Parietal lobe (tissue), 2 donors: Measurements from ENCODE around the gene ZNF723. TPM values are rescaled to one million over a fixed set of nuclear protein-coding genes. Genes with fewer than 3 reads are reported as not detected.

Experiments
- small RNA-seq: library from RNA; depleted of rRNA; stranded (forward); fragments of <200 nt; gene quantifications from one replicate; pipeline ENCODE3, GENCODE V24; 2014; ENCODE audit warnings: low replicate concordance
- total RNA-seq: library from RNA; depleted of rRNA; stranded (reverse); fragments of >200 nt; gene quantifications from one replicate; pipeline ENCODE4 v1.2.3, GENCODE V29; 2014

Gene ZNF723
- total RNA-seq: not detected

DNA sequence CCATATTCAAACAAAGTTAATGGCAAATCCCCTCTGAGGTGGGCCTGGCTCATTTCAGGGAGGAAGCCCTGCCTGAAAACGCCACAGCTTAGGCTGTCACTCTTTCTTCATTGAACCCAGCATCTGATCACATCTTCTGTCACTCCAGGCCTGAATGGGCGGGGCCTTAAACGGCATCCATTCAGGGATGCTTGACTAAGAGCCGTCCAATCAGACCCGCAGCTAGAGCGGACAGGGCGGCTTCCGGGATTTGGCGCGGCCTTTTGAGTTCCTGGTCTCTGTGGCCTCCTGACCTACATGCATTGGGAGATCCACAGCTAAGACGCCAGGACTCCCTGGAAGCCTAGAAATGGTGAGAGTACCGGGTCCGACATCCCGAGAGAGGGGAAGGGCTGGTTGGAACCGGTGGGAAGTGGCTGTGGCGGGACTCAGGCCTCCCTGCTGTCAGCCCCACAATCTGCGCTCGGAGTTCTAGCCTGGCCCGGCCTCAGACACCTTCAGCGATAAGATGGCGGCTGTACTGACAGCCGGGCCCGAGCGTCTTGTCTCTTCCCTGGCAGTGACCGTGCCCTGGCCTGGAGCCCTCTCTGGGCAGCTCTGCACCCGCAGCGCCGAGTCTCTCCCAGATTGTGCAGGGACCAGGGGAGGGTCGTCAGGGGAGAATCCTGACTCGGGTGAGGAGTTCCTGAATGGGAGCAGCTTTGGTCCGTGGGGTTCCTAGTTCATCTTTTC is at the start of gene ZNF723:
TSS of gene ZNF723 (plus strand) at position 261 of the 732 bp plus-strand sequence. CDS start at position 350, 89 bp downstream.

DNA sequence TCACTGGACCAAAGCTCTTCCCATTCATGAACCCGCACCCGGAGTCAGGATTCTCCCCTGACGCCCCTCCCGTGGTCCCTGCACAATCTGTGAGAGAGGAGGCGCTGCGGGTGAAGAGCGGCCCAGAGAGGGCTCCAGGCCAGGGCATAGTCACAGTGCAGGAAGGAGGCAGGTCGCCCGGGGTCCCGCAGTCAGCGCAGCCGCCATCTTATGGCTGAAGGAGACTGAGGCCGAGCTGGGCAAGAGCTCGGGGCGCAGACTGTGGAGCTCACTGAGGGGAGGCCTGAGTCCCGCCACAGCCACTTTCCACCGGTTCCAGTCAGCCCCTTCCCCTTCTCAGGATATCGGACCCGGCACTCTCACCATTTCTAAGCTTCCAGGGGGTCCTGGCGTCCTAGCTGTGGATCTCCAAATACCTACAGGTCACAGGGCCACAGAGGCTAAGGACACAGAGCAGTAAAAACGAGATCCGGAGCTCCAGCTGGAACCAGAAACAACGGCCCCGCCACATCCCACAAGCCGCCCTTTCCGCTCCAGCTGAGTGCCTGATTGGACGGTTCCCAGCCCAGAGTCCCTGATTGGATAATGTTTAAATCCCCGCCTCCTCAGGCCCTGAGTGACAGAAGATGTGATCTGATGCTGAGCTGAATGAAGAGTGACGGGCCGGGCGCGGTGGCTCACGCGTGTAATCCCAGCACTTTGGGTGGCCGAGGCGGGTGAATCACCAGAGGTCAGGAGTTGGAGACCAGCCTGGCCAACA is 48.3 kb upstream of the ZNF723 start, which contains the start of gene ZNF99:
TSS of gene ZNF99 (minus strand) at position 501 of the 760 bp plus-strand sequence. CDS start at position 366, 135 bp downstream.

Small RNAs within 50 kb of the gene (small RNA-seq; reads per million reads assigned to genes)
- not detected for gene VN1R88P

Other genes with a start within 250 kb of the ZNF723 start
- 5.6 TPM for gene ZNF492, start 198.0 kb upstream of the ZNF723 start, total RNA-seq
- 1.6 TPM for gene ZNF99, start 48.1 kb upstream of the ZNF723 start, total RNA-seq
- 0.31 TPM for gene ZNF728, start 170.9 kb downstream of the ZNF723 start, total RNA-seq